SU-DHL-6 (cell line): ENCODE measurements around the gene RPTOR.
"Not testable (repeated sequence)": the region's sequence is repeated elsewhere in the genome, so short reads cannot be mapped to it uniquely, and the experiment has no call there.

ENCODE experiments used
- CTCF ChIP-seq: fragments of 200-600 bp; sonication (generic); IDR thresholded peaks from one replicate; pipeline ENCODE4 v1.5.1; 2017; ENCODE audit warnings: antibody characterized with exemption, mild to moderate bottlenecking, low read length, moderate library complexity; ENCODE audit not compliant: insufficient read depth, poor library complexity, severe bottlenecking
- EZH2phosphoT487 ChIP-seq: fragments of 200-600 bp; sonication (generic), shearing (Covaris generic); conservative IDR thresholded peaks from 2 replicates; pipeline ENCODE4 v1.6.1; 2018; ENCODE audit warnings: mild to moderate bottlenecking, antibody characterized with exemption, low read length, moderate library complexity, mixed read lengths

- TF ChIP-seq CTCF, EZH2phosphoT487: not testable (repeated sequence)
Measured at GRCh38 chr17:80537386-80537785, 7.3 kb upstream of the RPTOR start.
